GM19099 (cell line): ENCODE data around the gene NSG2.

Source experiments
- POLR2A ChIP-seq: IDR thresholded peaks from 3 replicates; pipeline ENCODE4 v1.6.1; 2011; ENCODE audit warnings: low read depth; ENCODE audit not compliant: insufficient read length; ENCODE audit errors: extremely low read depth

The NSG2 gene

DNA sequence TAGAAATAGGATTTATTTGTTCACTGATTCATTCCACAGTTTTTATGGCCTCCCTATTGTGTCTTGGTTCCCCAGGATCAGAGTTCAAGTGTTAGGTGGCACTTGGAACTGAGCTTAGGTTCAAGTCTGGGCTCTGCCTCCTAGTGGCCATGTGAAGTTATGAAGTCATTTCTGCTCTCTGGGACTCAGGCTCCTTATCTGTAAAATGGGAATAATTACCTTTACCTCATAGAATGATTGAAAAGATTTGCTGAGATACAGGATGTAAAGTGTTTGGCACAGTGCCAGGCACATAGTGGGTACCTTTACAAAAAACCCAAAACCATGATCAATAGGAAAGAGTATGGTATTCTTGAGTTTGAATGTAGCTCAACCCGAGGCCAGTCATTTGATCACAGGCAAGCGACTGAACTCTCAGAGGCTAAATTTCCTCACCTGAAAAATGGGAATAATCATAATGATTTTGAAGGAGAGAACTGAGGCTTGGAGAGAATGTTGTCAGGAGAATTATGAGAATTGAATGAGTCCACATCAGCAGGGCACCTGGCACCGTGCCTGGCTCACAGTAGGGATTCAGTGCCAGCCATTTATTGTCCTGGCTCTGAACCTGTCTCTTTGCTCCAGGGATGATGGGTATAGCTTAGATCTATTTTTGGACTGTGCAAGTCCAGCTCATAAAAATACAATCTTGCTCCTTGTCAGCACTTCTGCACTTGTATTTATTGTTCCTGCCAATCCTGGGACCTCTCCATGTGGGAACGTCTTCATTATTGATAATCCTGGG is 10.8 kb downstream of the NSG2 start:
- TF ChIP-seq POLR2A, result no peak

DNA sequence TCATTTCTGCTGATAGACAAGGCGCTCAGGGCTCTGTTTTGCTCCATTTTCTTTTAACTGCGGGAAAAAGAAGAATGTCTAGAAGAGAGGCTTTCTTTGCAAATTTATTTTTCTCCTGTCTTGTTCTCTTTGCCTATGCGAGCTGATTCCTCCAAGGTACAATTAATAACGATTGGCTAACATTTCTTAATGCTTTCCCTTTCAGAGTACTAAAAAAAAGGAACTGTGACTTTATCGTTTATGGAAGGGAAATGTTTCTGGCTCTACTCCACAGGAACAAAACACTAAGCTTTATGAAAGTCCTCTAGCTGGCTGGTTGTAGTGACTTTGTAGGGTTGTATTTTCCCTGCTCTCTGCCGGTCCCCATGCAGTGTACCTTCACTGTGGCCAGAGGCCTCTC is 11.7 kb downstream of the NSG2 start:
- TF ChIP-seq POLR2A, result no peak

DNA sequence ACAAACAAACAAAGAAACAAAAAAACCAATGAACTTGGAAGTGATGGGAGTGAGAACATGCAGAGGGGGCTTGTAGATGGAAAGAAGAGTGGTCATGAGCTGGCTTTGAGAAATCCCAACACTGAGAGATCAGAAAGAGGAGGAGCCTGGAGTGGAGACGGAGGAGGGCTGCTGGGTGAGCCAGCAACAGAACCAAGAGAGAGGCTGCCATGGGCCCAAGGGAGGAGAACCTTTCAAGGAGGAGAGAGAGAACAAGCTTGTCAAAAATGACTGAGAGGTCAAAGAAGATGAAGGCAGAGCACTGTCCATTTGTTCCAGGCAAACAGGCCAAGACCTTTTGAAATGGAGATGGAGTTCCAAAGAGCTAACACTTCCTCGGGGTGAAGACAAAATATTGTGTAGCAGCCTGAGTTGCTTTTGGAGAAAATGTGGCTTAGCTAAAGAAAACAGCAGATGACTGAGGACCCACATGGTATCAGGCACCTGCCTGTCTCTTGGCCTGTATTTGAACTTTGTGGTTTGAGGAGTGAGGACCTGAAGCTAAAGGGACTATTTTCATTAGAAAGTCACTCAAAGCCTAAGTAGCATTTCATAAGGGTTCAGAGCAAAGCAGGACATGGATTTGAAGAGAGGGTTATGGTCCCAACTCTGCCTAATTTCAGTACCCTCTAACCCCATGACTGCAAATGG is 13.1 kb downstream of the NSG2 start:
- TF ChIP-seq POLR2A, result no peak

GRCh38 chr5:174059247-174059646 is 13.7 kb downstream of the NSG2 start:
- TF ChIP-seq POLR2A, result no peak

DNA sequence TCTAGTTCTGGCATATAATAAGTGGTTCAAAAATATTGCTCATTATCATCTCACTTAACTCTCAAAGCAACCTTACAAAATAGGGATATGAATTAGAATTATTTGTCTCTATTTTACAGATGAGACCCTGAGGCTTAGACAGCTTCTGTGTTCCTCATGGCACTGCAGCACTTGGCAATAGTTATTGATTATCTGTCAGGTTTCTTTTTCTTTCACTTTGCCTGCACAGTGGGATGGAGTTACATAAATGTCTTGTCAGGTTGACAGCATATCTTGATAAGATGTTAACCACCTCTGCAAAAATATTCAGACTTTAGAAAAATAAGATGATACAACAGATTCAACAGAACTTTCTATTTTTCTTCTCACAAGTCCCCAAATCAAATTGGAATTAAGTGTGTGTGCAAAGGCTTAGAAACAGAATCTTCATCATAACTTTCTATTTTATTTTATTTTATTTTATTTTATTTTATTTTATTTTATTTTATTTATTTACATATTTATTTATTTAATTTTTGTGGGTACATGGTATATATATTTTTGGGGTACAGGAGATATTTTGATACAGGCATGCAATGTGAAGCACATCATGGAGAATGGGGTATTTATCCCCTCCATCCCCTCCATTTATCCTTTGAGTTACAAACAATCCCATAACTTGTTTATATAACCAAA is 17.7 kb downstream of the NSG2 start:
- TF ChIP-seq POLR2A, result no peak

GRCh38 chr5:174064171-174064570 is 18.7 kb downstream of the NSG2 start:
- TF ChIP-seq POLR2A, result no peak

DNA sequence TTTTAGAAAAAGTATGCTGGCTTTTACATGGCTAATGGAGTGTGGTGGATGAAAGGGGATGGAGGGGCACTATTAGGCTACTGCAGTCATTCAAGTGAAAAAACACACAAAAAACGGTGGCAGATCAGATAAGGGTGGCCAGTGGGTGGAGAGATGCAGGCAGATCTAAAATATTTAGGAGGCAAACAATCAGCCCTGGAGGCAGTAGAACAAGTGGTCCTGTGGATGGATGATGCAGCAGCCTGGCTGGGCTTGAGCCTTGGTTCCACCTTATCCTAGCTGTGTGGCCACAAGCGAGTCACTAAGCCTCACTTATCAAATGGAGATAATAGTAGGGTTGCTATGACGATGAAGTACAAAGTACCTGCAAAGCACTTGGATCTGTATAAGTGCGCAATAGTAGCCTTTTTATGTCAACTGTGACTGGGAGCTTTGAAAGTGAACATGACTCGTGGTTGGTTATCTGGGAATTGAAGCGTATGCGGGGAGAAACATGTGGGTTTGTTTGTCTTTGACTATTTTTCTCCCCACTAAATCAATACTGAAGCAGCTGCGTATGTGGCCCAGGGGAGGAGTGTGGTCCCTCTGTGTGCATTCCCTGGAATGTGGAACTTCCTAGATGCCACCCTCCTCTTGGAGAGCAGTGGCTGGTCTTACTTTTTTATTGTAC is 20.2 kb downstream of the NSG2 start:
- TF ChIP-seq POLR2A, result no peak

- no peak for TF ChIP-seq POLR2A
Measured at GRCh38 chr5:174067499-174067898, 22.0 kb downstream of the NSG2 start.

DNA sequence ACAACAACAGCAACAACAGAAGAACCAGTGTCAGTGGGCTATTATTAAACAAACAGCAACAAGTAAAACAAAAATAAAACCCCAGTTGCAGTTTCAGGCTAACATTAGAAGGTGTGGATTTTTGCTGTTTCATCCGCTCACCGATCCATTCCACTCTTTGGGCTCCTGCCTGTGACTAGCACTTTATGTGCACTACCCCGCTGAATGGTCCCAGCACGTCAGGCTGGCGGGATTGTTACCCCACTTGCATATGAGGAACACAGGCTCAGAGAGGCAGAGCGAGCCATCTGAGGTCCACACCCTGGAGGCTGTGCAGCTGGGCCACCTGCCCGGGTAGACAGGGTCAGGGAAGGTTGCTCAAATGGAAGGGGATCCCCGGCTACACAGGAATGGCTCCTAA is 26.0 kb downstream of the NSG2 start:
- TF ChIP-seq POLR2A, result no peak

- no peak for TF ChIP-seq POLR2A
Measured at GRCh38 chr5:174073122-174073660, 27.7 kb downstream of the NSG2 start.

GRCh38 chr5:174074369-174074768 is 28.9 kb downstream of the NSG2 start:
- TF ChIP-seq POLR2A, result no peak

GRCh38 chr5:174078416-174078815 is 32.9 kb downstream of the NSG2 start:
- TF ChIP-seq POLR2A, result no peak

DNA sequence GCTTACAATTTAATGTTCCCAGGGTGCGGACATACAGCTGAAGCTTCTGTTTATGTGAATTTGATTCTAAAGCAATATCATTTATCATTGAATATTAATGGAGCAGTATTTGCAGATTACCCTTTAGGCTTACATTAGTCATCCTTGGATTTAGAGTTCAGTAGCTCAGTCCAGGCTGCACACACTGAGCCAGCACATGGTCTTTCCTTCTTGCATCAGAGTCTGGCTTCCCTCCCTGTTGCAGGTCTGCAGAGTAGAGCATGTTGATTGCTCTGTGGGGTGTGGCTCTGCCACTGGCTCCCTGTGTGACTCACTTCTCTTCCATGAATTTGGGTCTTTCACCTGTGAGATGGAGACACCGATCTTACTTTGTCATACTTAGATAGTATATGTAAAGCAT is 36.8 kb downstream of the NSG2 start:
- TF ChIP-seq POLR2A, result no peak

DNA sequence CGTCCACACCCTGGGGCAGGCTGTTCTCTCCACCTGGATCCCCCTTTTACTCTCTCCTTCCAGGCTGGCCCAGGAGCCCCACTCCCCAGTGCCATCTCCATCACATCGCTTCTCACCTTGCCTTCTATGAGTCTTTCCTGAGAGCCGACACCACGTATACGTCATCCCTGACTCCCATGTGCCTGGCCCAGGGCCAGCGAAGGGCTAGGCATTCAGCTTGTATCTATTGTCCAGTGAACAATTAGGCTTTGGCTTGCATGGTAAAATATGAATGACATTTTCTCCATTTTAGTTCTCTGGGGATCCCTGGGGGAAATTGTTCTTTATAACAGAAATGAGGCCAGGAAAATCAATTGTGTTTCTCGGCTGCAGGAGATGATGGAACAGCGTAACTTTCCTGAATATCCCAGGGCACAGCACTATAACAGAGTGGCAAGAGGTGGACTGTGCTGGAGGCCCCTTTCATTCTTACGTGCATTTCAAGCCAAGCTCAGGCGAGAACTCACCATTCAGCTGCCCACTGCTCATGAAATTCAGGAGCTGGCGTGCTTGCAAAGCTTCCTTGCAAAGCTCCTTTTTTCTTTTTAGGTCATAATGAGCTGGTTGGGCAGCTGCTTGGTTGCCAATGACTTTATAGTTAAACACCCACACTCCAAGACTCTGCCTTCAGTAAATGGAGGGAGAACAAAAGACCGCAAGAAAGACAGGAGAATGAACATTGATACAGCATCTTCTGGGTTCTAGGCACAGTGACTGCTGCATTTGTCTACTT is 37.7 kb downstream of the NSG2 start:
- no peak for TF ChIP-seq POLR2A

DNA sequence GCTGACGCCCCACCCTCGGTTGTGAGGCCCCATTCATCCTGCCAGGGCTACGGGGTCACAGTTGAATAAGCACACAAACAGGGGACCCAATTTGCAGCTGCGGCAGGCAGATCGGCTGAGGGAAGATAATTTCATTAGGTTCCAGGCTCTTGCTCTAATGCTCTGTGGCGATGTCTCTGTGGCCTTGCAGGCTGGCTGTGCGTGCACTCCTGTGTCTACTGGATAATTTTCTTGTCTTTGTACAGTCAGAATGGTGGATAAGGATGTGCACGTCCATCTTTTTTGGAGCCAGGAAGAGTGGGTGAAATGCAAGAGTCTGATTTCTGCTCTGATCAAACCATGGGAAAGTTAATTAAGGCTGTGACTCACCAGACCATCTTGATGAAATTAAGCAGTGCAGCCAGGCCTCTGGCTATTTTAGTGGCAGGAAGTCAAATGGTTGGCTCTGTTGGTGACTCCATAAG is 39.2 kb downstream of the NSG2 start:
- no peak for TF ChIP-seq POLR2A

- TF ChIP-seq POLR2A, result no peak
Measured at GRCh38 chr5:174086751-174087150, 41.2 kb downstream of the NSG2 start.
